HEK293 (cell line): ENCODE results near the gene EXT2.

Source experiments
- CTCF ChIP-seq: fragments of 450-650 bp; formaldehyde crosslinking; IDR thresholded peaks from 2 replicates; pipeline ENCODE4 v1.5.1; 2016; ENCODE audit warnings: missing biosample characterization, missing genetic modification characterization
- KLF17 ChIP-seq: fragments of 450-650 bp; formaldehyde crosslinking; IDR thresholded peaks from 2 replicates; pipeline ENCODE4 v1.5.1; 2016; ENCODE audit warnings: missing biosample characterization, missing genetic modification characterization
- REST ChIP-seq: fragments of 450-650 bp; formaldehyde crosslinking; IDR thresholded peaks from 2 replicates; pipeline ENCODE4 v1.5.1; 2016; ENCODE audit warnings: missing biosample characterization, missing genetic modification characterization
- ZBTB48 ChIP-seq: fragments of 450-650 bp; formaldehyde crosslinking; IDR thresholded peaks from 2 replicates; pipeline ENCODE4 v1.5.1; 2016; ENCODE audit warnings: missing biosample characterization, missing genetic modification characterization
- ZBTB7A ChIP-seq: fragments of 450-650 bp; formaldehyde crosslinking; IDR thresholded peaks from 2 replicates; pipeline ENCODE4 v1.5.1; 2016; ENCODE audit warnings: low read depth, missing biosample characterization, missing genetic modification characterization
- ZNF148 ChIP-seq: fragments of 450-650 bp; formaldehyde crosslinking; IDR thresholded peaks from 2 replicates; pipeline ENCODE4 v1.5.0; 2017; ENCODE audit warnings: missing biosample characterization, missing genetic modification characterization, borderline replicate concordance
- ZNF214 ChIP-seq: fragments of 450-650 bp; formaldehyde crosslinking; IDR thresholded peaks from 2 replicates; pipeline ENCODE4 v1.5.1; 2017; ENCODE audit warnings: missing biosample characterization, mild to moderate bottlenecking, missing genetic modification characterization, borderline replicate concordance
- ZNF560 ChIP-seq: fragments of 450-650 bp; formaldehyde crosslinking; IDR thresholded peaks from 2 replicates; pipeline ENCODE4 v1.5.1; 2017; ENCODE audit warnings: missing biosample characterization, missing genetic modification characterization, borderline replicate concordance
- ZNF561 ChIP-seq: fragments of 450-650 bp; IDR thresholded peaks from 2 replicates; pipeline ENCODE4 v1.5.1; 2018; ENCODE audit warnings: missing biosample characterization, missing genetic modification characterization, borderline replicate concordance
- ZNF639 ChIP-seq: fragments of 450-650 bp; formaldehyde crosslinking; IDR thresholded peaks from 2 replicates; pipeline ENCODE4 v1.5.1; 2016; ENCODE audit warnings: missing biosample characterization, missing genetic modification characterization
- ZNF785 ChIP-seq: fragments of 450-650 bp; formaldehyde crosslinking; IDR thresholded peaks from 2 replicates; pipeline ENCODE4 v1.5.1; 2016; ENCODE audit warnings: missing biosample characterization, missing genetic modification characterization
- ZNF792 ChIP-seq: fragments of 450-650 bp; formaldehyde crosslinking; IDR thresholded peaks from 2 replicates; pipeline ENCODE4 v1.5.1; 2016; ENCODE audit warnings: missing biosample characterization, missing genetic modification characterization

- TF ChIP-seq REST (tag by site-specific recombination) (no peak), CTCF (tag by site-specific recombination) (peak; percentile 85), ZNF785 (tag by site-specific recombination) (no peak), ZNF639 (tag by site-specific recombination) (no peak), ZNF214 (tag by site-specific recombination) (no peak), ZNF560 (tag by site-specific recombination) (no peak), ZNF792 (tag by site-specific recombination) (no peak), ZNF148 (tag by site-specific recombination) (no peak), ZBTB48 (tag by site-specific recombination) (0 out of 2 replicates have a peak, but pooled peaks have one; percentile 71), ZBTB7A (tag by site-specific recombination) (no peak), KLF17 (tag by site-specific recombination) (no peak), ZNF561 (tag by site-specific recombination) (no peak)
These were observed at the start of gene EXT2 for GRCh38 chr11:44095506-44096359.
